HFF-Myc (cell line): Measurements from ENCODE around the gene WDR18.

ENCODE experiments used
- DNase-seq: peaks from one replicate; pipeline ENCODE4 v3.0.0-alpha.2; 2011; ENCODE audit warnings: low read depth; ENCODE audit errors: extremely low read depth
- H3K4me3 ChIP-seq: replicated peaks from 2 replicates; pipeline ENCODE4 v1.5.1; 2011; ENCODE audit warnings: low read depth, mild to moderate bottlenecking, control low read depth, low read length
- CTCF ChIP-seq: IDR thresholded peaks from 2 replicates; pipeline ENCODE4 v1.5.1; 2012; ENCODE audit warnings: mild to moderate bottlenecking, low read depth, low read length, control low read depth; ENCODE audit errors: missing control alignments

Gene WDR18

GRCh38 chr19:1008268-1009040 lies 24.3 kb downstream of the WDR18 start:
- TF ChIP-seq CTCF: no peak
- DNase-seq: no peak
- H3K4me3 ChIP-seq: no peak overlapping the region

GRCh38 chr19:1009041-1009980 lies 25.2 kb downstream of the WDR18 start:
- DNase-seq: no peak
- TF ChIP-seq CTCF: no peak
- H3K4me3 ChIP-seq: no peak overlapping the region

GRCh38 chr19:1009981-1010538 lies 25.9 kb downstream of the WDR18 start:
- DNase-seq: no peak
- H3K4me3 ChIP-seq: no peak overlapping the region
- no peak for TF ChIP-seq CTCF

- no peak overlapping the region for H3K4me3 ChIP-seq
- no peak for DNase-seq
- no peak for TF ChIP-seq CTCF
Measured at GRCh38 chr19:1010586-1011510, 26.7 kb downstream of the WDR18 start.

- no peak overlapping the region for H3K4me3 ChIP-seq
- no peak for TF ChIP-seq CTCF
- no peak for DNase-seq
Measured at GRCh38 chr19:1011831-1012333, 27.7 kb downstream of the WDR18 start.

GRCh38 chr19:1012334-1012733 lies 28.2 kb downstream of the WDR18 start:
- no peak overlapping the region for H3K4me3 ChIP-seq
- DNase-seq: no peak
- TF ChIP-seq CTCF: no peak
